Cardiac fibroblast (primary cell): ENCODE data around the gene KRTAP9-2.
"Not testable (repeated sequence)": the region's sequence is repeated elsewhere in the genome, so short reads cannot be mapped to it uniquely, and the experiment has no call there.

ENCODE experiments used
- DNase-seq, 2 donors: peaks; one replicate each; pipeline versions ENCODE4 v3.0.0 to v3.0.0-alpha.2; 2010; ENCODE audit warnings: low read depth in 2 of 2
- H3K4me3 ChIP-seq, 2 donors: replicated peaks in 1 of 2; 1 replicate in 1 of 2; 2 replicates in 1 of 2; pipeline ENCODE4 v1.5.1; 2011; ENCODE audit warnings: low read depth in 2 of 2, low read length in 2 of 2, mild to moderate bottlenecking in 2 of 2, moderate library complexity in 1 of 2
- TF ChIP-seq, protein P1 (sequence below): IDR thresholded peaks from one replicate; pipeline ENCODE4 v1.5.1; 2011; ENCODE audit warnings: low read depth, mild to moderate bottlenecking, low read length, inconsistent platforms

KRTAP9-2 gene

GRCh38 chr17:41264599-41264998 lies 38.2 kb downstream of the KRTAP9-2 start:
- no peak for DNase-seq
- TF ChIP-seq, protein P1, sequence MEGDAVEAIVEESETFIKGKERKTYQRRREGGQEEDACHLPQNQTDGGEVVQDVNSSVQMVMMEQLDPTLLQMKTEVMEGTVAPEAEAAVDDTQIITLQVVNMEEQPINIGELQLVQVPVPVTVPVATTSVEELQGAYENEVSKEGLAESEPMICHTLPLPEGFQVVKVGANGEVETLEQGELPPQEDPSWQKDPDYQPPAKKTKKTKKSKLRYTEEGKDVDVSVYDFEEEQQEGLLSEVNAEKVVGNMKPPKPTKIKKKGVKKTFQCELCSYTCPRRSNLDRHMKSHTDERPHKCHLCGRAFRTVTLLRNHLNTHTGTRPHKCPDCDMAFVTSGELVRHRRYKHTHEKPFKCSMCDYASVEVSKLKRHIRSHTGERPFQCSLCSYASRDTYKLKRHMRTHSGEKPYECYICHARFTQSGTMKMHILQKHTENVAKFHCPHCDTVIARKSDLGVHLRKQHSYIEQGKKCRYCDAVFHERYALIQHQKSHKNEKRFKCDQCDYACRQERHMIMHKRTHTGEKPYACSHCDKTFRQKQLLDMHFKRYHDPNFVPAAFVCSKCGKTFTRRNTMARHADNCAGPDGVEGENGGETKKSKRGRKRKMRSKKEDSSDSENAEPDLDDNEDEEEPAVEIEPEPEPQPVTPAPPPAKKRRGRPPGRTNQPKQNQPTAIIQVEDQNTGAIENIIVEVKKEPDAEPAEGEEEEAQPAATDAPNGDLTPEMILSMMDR, result no peak
- H3K4me3 ChIP-seq, result no peak overlapping the region

DNA sequence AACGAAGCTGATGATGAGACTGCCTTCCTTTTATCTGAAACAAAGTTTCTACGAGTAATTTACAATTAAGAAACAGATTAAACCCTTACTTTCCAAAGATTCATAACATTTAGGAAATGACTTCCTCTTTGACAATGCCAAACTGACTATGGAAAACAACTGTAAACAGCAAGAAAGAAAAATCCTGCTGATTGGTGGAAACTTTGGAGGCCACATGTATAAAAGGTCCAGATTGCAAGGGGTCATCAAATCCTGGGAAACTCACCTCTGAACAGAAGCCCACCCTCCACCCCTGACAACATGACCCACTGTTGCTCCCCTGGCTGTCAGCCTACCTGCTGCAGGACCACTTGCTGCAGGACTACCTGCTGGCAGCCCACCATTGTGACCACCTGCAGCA lies 38.6 kb downstream of the KRTAP9-2 start, which contains the start of gene KRTAP9-6:
Gene KRTAP9-6 (plus strand): TSS at position 301 of the 400 bp plus-strand sequence. CDS start 0 bp downstream, at position 301.
- H3K4me3 ChIP-seq, result no peak within 1 kb of the TSS
- no peak for DNase-seq
- TF ChIP-seq, protein P1, result no peak

DNA sequence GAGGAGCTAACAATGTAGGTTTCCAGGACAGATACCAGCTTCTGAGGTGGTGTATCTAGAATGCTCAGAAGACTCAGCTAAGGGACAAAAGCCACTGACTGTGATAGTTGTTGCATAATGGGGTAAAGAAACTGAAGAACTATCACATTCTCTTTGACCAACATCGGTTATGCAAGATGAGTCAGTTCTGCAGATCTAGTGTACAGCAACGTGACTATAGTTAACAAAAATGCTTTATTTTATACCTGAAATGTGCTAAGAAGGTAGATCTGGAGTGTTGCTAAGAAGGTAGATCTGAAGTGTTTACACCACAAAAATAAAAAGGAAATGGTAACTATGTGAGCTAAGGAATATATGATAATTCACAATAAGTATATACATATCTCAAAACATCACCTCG lies 41.3 kb downstream of the KRTAP9-2 start:
- no peak overlapping the region for H3K4me3 ChIP-seq
- DNase-seq, result no peak
- TF ChIP-seq, protein P1, result no peak

GRCh38 chr17:41271323-41271722 lies 44.9 kb downstream of the KRTAP9-2 start:
- not testable (repeated sequence) for DNase-seq, H3K4me3 ChIP-seq

GRCh38 chr17:41271858-41272257 lies 45.4 kb downstream of the KRTAP9-2 start:
- no peak for DNase-seq
- TF ChIP-seq, protein P1, result no peak
- no peak overlapping the region for H3K4me3 ChIP-seq

- DNase-seq, result not testable (repeated sequence)
These were observed 49.3 kb downstream of the KRTAP9-2 start, which contains the start of gene KRTAP9-7 for GRCh38 chr17:41275648-41276190. Gene KRTAP9-7, plus strand, starts transcription at chr17:41275698. Its CDS starts 0 bp downstream, at chr17:41275698.

More at GRCh38 chr17:41275648-41276190, 49.3 kb downstream of the KRTAP9-2 start, which contains the start of gene KRTAP9-7:
- H3K4me3 ChIP-seq, result not testable (repeated sequence)
